H1 (cell line): Measurements from ENCODE around the gene KLHL24.

ENCODE experiments used
- ATF2 ChIP-seq: IDR thresholded peaks from 2 replicates; pipeline ENCODE4 v1.6.1; 2012; ENCODE audit warnings: low read length, inconsistent platforms
- CTCF ChIP-seq, 3 experiments: IDR thresholded peaks; 1 replicate in 2 of 3; 2 replicates in 1 of 3; pipeline versions ENCODE4 v1.5.1 to v1.6.1; 2011; ENCODE audit warnings: low read length in 3 of 3, mild to moderate bottlenecking in 3 of 3, inconsistent platforms in 2 of 3, low read depth in 1 of 3, moderate library complexity in 1 of 3; ENCODE audit not compliant: insufficient read depth in 1 of 3; ENCODE audit errors: control extremely low read depth in 1 of 3
- EZH2 ChIP-seq: fragments of 200-600 bp; sonication (generic); IDR thresholded peaks from 2 replicates; pipeline ENCODE4 v1.7.1; 2012; ENCODE audit warnings: low read depth, mild to moderate bottlenecking, moderate library complexity, low read length, inconsistent platforms; ENCODE audit not compliant: severe bottlenecking
- HDAC6 ChIP-seq: IDR thresholded peaks from one replicate; pipeline ENCODE4 v1.7.1; 2012; ENCODE audit warnings: low read depth, mild to moderate bottlenecking, inconsistent platforms, low read length, moderate library complexity
- JUN ChIP-seq: IDR thresholded peaks from 2 replicates; pipeline ENCODE4 v1.6.1; 2011; ENCODE audit warnings: low read depth, mild to moderate bottlenecking, improper control_type of control experiment, low read length
- NANOG ChIP-seq: IDR thresholded peaks from 2 replicates; pipeline ENCODE4 v1.6.1; 2011; ENCODE audit warnings: low read length, low read depth, mild to moderate bottlenecking, inconsistent platforms; ENCODE audit not compliant: insufficient read depth, poor library complexity, severe bottlenecking
- POLR2A ChIP-seq, 2 experiments: IDR thresholded peaks; 1 replicate in 1 of 2; 2 replicates in 1 of 2; pipeline ENCODE4 v1.6.1; 2011; ENCODE audit warnings: low read depth in 2 of 2, low read length in 2 of 2, mild to moderate bottlenecking in 2 of 2; ENCODE audit errors: control extremely low read depth in 1 of 2

- TF ChIP-seq POLR2A (IDR thresholded peaks at IDR 0.05; ENCODE audit: control extremely low read depth in 1 of 2, low read depth in 2 of 2, low read length in 2 of 2) (no peak), EZH2 (no peak), HDAC6 (no peak), CTCF (IDR thresholded peaks at IDR 0.05; ENCODE audit: control extremely low read depth in 1 of 3, insufficient read depth in 1 of 3, low read depth in 1 of 3, low read length in 3 of 3) (no peak), NANOG (no peak), ATF2 (no peak), JUN (no peak)
These were observed 52.3 kb downstream of the KLHL24 start for GRCh38 chr3:183687705-183688104.
